Lower leg skin (tissue), 4 donors: ENCODE results near the gene LTBP2. TPM values are rescaled to one million over a fixed set of nuclear protein-coding genes. Genes with fewer than 3 reads are reported as not detected.

Experiments
- DNase-seq, 2 donors: peaks; one replicate each; pipeline ENCODE4 v3.0.0-alpha.2; 2019; ENCODE audit warnings: low spot score in 2 of 2
- H3K4me3 ChIP-seq: fragments of 200-600 bp; sonication (generic); 2 replicates; pipeline ENCODE4 v1.5.1; 2017; ENCODE audit warnings: mild to moderate bottlenecking, low read depth; ENCODE audit not compliant: poor library complexity, severe bottlenecking
- POLR2A ChIP-seq, 2 donors: fragments of 450-650 bp; IDR thresholded peaks; one replicate each; pipeline ENCODE4 v1.6.1; 2016 to 2017; ENCODE audit warnings: antibody characterized with exemption in 2 of 2, mild to moderate bottlenecking in 1 of 2, moderate library complexity in 1 of 2
- WGBS, 2 donors: methylation state at CpG; one replicate each; pipeline ENCODE4 v1.1.5; 2018; 5-methylcytosine and 5-hydroxymethylcytosine counted together
- intact Hi-C: fragments of 100-400 bp; cut with DNase I; formaldehyde crosslinking; loops from one replicate; pipeline ENCODE4 v1.15.0; 2023; ENCODE audit warnings: low total_unique reads
- total RNA-seq, 4 donors: library from RNA; depleted of rRNA; stranded (reverse); fragments of >200 nt; gene quantifications; one replicate each; pipeline ENCODE4 v1.1.0, GENCODE V29; 2016
- TF ChIP-seq, protein P1 (sequence below), 3 donors: fragments of 450-650 bp; IDR thresholded peaks; one replicate each; pipeline ENCODE4 v1.5.1; 2016; ENCODE audit warnings: antibody characterized with exemption in 3 of 3, mild to moderate bottlenecking in 3 of 3, moderate library complexity in 2 of 3

LTBP2 gene
- total RNA-seq, 4 donors from 2014 or later, result 13.7 to 39.3 (median 25.9) TPM

DNA sequence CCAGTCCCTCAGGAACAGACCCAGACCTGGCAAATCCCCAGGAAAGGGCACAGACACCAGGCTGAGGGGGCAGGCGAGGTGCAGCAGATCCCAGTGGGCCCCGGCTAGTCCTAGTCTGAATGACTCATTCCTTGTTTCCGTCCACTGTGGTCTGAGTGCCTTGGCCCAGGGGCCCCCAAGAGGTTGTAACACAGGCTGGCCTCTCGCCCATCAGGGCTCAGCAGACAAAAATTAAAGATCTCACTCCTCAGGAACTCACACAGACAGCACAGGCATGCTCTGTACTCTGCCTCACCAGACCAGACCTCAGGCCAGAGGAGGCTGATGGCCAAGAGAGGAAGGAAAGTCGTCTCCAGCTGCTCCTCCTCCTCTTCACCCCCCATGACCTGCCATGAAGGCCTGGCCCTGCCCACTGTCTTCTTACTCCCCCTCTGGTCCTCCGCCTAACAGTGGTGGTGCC, 7.7 kb upstream of the LTBP2 start:
- no peak overlapping the region for H3K4me3 ChIP-seq
- intact Hi-C loops, result no loop called here
- 44 to 56% methylated on average over 6 of the region's 6 CpGs for WGBS, 2 donors
- TF ChIP-seq, protein P1, sequence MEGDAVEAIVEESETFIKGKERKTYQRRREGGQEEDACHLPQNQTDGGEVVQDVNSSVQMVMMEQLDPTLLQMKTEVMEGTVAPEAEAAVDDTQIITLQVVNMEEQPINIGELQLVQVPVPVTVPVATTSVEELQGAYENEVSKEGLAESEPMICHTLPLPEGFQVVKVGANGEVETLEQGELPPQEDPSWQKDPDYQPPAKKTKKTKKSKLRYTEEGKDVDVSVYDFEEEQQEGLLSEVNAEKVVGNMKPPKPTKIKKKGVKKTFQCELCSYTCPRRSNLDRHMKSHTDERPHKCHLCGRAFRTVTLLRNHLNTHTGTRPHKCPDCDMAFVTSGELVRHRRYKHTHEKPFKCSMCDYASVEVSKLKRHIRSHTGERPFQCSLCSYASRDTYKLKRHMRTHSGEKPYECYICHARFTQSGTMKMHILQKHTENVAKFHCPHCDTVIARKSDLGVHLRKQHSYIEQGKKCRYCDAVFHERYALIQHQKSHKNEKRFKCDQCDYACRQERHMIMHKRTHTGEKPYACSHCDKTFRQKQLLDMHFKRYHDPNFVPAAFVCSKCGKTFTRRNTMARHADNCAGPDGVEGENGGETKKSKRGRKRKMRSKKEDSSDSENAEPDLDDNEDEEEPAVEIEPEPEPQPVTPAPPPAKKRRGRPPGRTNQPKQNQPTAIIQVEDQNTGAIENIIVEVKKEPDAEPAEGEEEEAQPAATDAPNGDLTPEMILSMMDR (IDR thresholded peaks at IDR 0.05), result no peak
- no peak for TF ChIP-seq POLR2A (IDR thresholded peaks at IDR 0.05)
- DNase-seq, result peak in 1 of 2 donors; percentile 72

DNA sequence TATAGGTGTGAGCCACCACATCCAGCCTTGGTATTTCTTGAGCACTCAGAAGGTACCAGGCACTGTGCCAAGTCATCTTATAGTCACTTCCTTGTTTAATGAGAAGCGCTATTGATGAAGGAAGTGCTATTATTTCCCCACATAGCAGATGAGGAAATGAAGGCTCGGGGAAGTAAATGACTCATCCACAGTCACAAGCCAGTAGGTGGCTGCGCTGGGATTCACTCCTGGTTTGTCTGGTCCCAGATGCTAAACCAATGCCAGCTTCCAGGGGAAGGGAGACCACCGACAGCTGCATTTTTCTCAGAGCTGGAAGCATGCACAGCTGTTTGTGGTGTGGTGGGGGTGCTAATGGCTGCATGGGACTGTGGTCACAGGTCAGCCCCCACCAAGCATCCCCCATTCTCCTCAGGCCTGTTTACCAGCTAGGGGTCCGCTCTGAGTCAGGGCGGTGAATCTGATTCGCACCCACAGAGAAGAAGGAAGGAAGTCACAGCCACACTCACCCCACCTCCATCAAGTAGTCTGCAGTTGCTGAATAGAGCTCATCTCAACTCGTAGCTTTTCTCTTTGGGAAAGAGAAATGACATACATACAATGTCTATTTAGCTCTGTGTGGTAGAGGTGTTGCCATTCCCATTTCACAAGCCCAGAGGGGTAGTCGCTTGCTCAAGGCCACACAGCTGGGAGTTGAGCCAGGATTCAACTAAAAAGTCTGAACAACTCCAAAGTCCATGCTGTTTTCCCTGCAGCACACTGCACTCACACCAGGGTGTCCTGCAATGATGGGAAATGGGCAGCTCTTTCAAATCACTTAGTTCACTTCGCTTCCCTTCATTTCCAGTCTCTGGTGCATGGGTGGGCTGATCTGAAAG, 6.3 kb upstream of the LTBP2 start:
- DNase-seq, result peak in 1 of 2 donors; percentile 74
- intact Hi-C loops, result no loop called here
- TF ChIP-seq, protein P1 (IDR thresholded peaks at IDR 0.05), result no peak
- TF ChIP-seq POLR2A (IDR thresholded peaks at IDR 0.05), result no peak
- WGBS, 2 donors, result 67 to 69% methylated on average over 10 of the region's 10 CpGs
- H3K4me3 ChIP-seq, result no peak overlapping the region

DNA sequence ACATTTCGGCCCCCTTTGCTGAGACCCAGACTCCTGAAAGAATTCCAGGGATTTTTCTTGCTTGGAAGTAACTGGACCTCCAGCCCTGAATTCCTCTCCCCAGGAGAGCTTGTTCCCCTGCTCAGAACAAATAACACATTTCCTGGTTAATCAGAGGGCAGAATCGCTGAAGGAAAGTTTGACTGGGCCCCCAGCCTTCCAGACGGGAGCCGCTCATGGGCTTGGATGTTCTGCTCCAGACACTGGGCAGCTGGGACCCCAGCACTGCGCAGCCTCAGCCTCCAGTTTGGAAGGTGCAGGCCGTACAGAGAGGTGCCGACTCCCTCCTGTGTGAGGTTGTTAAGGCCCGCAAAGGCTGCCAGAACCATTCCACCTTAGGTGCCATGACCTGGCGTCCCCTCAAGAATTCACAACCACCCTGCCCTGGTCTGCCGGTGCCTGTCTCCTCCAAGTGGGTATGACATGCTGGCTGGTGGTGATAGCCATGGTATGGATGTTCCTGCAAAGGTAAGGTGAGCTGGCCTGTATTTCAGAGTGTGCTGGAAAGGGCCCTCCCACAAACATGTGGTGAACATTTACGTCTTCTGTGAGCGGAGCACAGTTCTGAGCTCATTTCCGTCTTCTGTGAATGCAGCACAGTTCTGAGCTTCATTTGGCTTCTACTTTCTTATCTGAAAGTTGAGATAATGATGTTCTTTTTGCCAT, 5.1 kb upstream of the LTBP2 start:
- no peak for DNase-seq
- TF ChIP-seq POLR2A (IDR thresholded peaks at IDR 0.05), result no peak
- TF ChIP-seq, protein P1 (IDR thresholded peaks at IDR 0.05), result no peak
- no peak overlapping the region for H3K4me3 ChIP-seq
- WGBS, 2 donors, result 68 to 73% methylated on average over 13 of the region's 13 CpGs
- intact Hi-C loops, result no loop called here

DNA sequence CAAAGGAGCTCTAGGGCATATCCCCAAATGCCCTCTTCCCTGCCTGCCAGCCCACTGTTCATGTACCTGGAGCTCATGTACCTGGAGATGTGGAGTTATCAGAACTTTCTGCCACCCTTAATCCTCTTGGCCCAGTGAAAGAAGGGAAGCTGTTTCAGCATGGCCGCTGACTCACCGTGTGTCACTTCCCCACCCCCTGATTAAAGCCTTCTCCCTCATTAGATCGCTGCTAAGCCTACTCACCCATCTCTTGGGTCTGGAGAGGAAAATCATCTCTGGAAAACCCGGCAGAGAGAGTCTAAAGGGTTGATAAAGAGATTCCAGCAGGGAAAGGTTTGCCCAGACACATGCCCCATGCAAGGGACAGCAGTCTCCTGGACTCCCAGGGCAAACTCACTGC, 4.5 kb upstream of the LTBP2 start:
- no peak for DNase-seq
- TF ChIP-seq, protein P1 (IDR thresholded peaks at IDR 0.05), result no peak
- TF ChIP-seq POLR2A (IDR thresholded peaks at IDR 0.05), result no peak
- intact Hi-C loops, result no loop called here

DNA sequence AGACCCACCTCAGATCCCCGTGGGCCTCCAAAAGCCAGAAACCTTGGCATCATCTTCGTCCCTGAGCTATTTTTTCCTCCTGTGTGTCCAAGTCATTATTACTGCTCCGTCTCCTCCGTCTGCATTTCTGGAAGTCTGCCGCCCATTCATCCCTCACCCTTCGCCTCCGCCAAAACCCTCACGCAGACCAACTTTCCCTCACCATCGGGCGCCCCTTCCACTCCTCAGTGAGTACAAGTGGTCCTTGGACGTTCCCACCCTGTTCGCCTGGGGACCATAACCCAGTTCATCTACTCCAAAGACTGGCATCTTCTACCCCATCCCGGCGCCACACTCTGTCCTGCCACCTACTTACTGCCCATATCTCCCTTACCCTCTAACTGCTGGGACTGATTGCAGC, 3.7 kb upstream of the LTBP2 start:
- WGBS, 2 donors, result 82 to 93% methylated on average over 14 of the region's 14 CpGs
- TF ChIP-seq, protein P1 (IDR thresholded peaks at IDR 0.05), result no peak
- no peak for TF ChIP-seq POLR2A (IDR thresholded peaks at IDR 0.05)
- intact Hi-C loops, result no loop called here
- no peak for DNase-seq
- H3K4me3 ChIP-seq, result no peak overlapping the region

More for the DNA sequence above, 4.5 kb upstream of the LTBP2 start:
- no peak overlapping the region for H3K4me3 ChIP-seq
- WGBS, 2 donors, result 15 to 20% methylated on average over 4 of the region's 4 CpGs
